PC-9 (cell line): ENCODE data around the gene PLPP3. TPM values are rescaled to one million over a fixed set of nuclear protein-coding genes. Genes with fewer than 3 reads are reported as not detected.

Source experiments
- BruUV-seq: library from RNA; stranded (reverse); fragments of 400-500 nt; replicated peaks from 2 replicates; lab custom pipeline; 2021; lab: Mats Ljungman, UMichigan
- CTCF ChIA-PET: fragments of 300-600 bp; sonication (Branson Sonifier 250); formaldehyde crosslinking; loops from one replicate; lab custom pipeline; 2022; ENCODE audit warnings: antibody characterized with exemption; lab: Charles Lee
- POLR2A ChIA-PET: fragments of 300-600 bp; sonication (Branson Sonifier 250); formaldehyde crosslinking; loops from one replicate; lab custom pipeline; 2022; ENCODE audit warnings: antibody characterized with exemption; ENCODE audit not compliant: unreplicated experiment; lab: Charles Lee
- DNase-seq, 2 experiments: peaks; one replicate each; pipeline versions ENCODE4 v3.0.0 to v3.0.0-alpha.2; 2015 to 2022; ENCODE audit warnings: mixed read lengths in 1 of 2
- H2AFZ ChIP-seq: fragments of 200-600 bp; sonication (generic); 2 replicates; pipeline ENCODE4 v1.8.1; 2017; ENCODE audit warnings: antibody characterized with exemption
- H3F3A ChIP-seq: fragments of 200-600 bp; sonication (generic); 2 replicates; pipeline ENCODE4 v1.8.1; 2017; ENCODE audit warnings: antibody characterized with exemption, mild to moderate bottlenecking, low read depth; ENCODE audit not compliant: insufficient read depth
- H3K27ac ChIP-seq: fragments of 200-600 bp; sonication (generic); 2 replicates; pipeline ENCODE4 v1.6.1; 2016; ENCODE audit warnings: mixed run types
- H3K27me3 ChIP-seq: fragments of 200-600 bp; sonication (generic); 2 replicates; pipeline ENCODE4 v1.6.1; 2016; ENCODE audit warnings: low read depth, mixed run types; ENCODE audit not compliant: insufficient read depth
- H3K36me3 ChIP-seq: fragments of 200-600 bp; sonication (generic); 2 replicates; pipeline ENCODE4 v1.6.1; 2016; ENCODE audit warnings: low read depth, mixed run types
- H3K4me1 ChIP-seq: fragments of 200-600 bp; sonication (generic); replicated peaks from 2 replicates; pipeline ENCODE4 v1.6.1; 2016; ENCODE audit warnings: mixed run types; ENCODE audit not compliant: insufficient read depth
- H3K4me2 ChIP-seq: fragments of 200-600 bp; sonication (generic); 2 replicates; pipeline ENCODE4 v1.6.1; 2017; ENCODE audit warnings: mixed run types
- H3K4me3 ChIP-seq: fragments of 200-600 bp; sonication (generic); 2 replicates; pipeline ENCODE4 v1.6.1; 2016; ENCODE audit warnings: mixed run types
- H3K79me2 ChIP-seq: fragments of 200-600 bp; sonication (generic); 2 replicates; pipeline ENCODE4 v1.6.1; 2017; ENCODE audit warnings: low read depth, mixed run types
- H3K9me2 ChIP-seq: fragments of 200-600 bp; sonication (generic); 2 replicates; pipeline ENCODE4 v1.8.1; 2017; ENCODE audit warnings: mild to moderate bottlenecking; ENCODE audit not compliant: insufficient read depth
- H3K9me3 ChIP-seq: fragments of 200-600 bp; sonication (generic); 2 replicates; pipeline ENCODE4 v1.8.1; 2016; ENCODE audit warnings: low read depth; ENCODE audit not compliant: insufficient read depth
- H4K20me1 ChIP-seq: fragments of 200-600 bp; sonication (generic); 2 replicates; pipeline ENCODE4 v1.8.1; 2017; ENCODE audit not compliant: insufficient read depth
- EZH2 ChIP-seq: fragments of 200-600 bp; sonication (generic); IDR thresholded peaks from 2 replicates; pipeline ENCODE4 v1.8.0; 2017; ENCODE audit warnings: antibody characterized with exemption, low read depth
- intact Hi-C: fragments of 100-400 bp; cut with micrococcal nuclease; formaldehyde crosslinking; loops from one replicate; pipeline ENCODE4 v1.10.0; 2022; ENCODE audit not compliant: unreplicated experiment
- total RNA-seq: library from RNA; stranded (reverse); gene quantifications from 2 replicates; pipeline ENCODE4 v1.2.3, GENCODE V29; 2021
- TF ChIP-seq, protein P1 (sequence below): fragments of 200-600 bp; sonication (generic); conservative IDR thresholded peaks from 2 replicates; pipeline ENCODE4 v1.6.1; 2017; ENCODE audit warnings: mixed run types, antibody characterized with exemption, mild to moderate bottlenecking, moderate library complexity

Gene PLPP3
- total RNA-seq, 1 experiment from 2014 or later: 22.4 TPM

DNA sequence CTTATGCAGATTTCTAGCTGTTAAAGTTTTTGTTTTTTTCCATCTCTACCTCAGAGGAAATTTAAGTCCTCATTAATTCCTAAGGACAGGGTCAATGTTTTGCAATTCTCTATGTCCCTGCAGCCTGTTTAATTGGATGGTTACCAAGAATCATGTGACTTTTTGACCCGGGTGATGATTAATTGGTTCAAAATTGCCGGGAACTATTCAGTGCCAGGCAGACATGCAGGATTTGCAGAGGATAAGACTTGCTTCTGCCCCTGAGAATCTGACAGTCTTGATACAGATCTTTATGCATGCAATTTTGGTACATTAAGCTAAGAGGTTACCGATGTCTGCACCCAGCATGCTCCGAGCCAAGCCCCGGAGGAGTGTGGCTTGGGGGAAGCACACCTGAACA is 87.9 kb downstream of the PLPP3 start:
- no peak overlapping the region for H3K4me2 ChIP-seq

DNA sequence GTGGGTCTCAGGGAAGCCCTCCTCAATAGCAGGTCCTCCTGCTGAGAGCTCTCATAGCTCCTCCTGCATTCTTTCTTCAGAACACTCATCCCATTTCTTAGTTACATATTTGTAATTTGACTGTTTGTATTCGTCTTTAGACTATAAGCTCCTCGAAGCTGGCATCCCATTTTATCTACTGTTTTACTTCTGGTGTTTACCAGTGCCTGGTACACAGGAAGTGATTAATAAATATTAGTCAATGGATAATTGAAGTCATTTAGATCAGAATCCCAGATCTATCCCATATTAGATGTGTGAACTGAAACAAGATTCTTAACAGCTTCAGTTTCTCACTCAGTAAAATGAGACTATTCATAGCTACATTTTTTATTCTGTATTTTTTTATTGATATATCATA is 88.7 kb downstream of the PLPP3 start:
- H3K27me3 ChIP-seq: no peaks in the 10 kb centered on the region
- no peak overlapping the region for H3K4me3 ChIP-seq
- no peak for DNase-seq
- no peaks in the 10 kb centered on the region for H3K9me3 ChIP-seq
- H3K27ac ChIP-seq: no peak overlapping the region
- H2AFZ ChIP-seq: no peak overlapping the region
- H3K36me3 ChIP-seq: peaks cover 16% of the 10 kb centered on the region; the same call in 1 of the 2 replicates
- H3F3A ChIP-seq: peaks cover 21% of the 10 kb centered on the region; the same call in 1 of the 2 replicates
- TF ChIP-seq, protein P1, sequence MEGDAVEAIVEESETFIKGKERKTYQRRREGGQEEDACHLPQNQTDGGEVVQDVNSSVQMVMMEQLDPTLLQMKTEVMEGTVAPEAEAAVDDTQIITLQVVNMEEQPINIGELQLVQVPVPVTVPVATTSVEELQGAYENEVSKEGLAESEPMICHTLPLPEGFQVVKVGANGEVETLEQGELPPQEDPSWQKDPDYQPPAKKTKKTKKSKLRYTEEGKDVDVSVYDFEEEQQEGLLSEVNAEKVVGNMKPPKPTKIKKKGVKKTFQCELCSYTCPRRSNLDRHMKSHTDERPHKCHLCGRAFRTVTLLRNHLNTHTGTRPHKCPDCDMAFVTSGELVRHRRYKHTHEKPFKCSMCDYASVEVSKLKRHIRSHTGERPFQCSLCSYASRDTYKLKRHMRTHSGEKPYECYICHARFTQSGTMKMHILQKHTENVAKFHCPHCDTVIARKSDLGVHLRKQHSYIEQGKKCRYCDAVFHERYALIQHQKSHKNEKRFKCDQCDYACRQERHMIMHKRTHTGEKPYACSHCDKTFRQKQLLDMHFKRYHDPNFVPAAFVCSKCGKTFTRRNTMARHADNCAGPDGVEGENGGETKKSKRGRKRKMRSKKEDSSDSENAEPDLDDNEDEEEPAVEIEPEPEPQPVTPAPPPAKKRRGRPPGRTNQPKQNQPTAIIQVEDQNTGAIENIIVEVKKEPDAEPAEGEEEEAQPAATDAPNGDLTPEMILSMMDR: no peak
- TF ChIP-seq EZH2: no peak
- CTCF ChIA-PET: no interaction called here
- H4K20me1 ChIP-seq: no peaks in the 10 kb centered on the region
- H3K4me2 ChIP-seq: no peak overlapping the region
- intact Hi-C loops: loop anchor here (10.0 kb wide), 1 partner anchor 1206 kb away; no protein-coding TSS in a partner anchor
- no peaks in the 10 kb centered on the region for H3K9me2 ChIP-seq
- H3K79me2 ChIP-seq: no peaks in the 10 kb centered on the region; the same call in 1 of the 2 replicates
- no TSS peak for BruUV-seq
- POLR2A ChIA-PET: interaction anchor here (0.7 kb wide), 1 partner anchor 956 kb away, joined by 3 read pairs; no protein-coding TSS in a partner anchor
- H3K4me1 ChIP-seq: 0 out of 2 replicates have a peak, but pooled peaks cover 12% of the 10 kb centered on the region

More for the DNA sequence above, 87.9 kb downstream of the PLPP3 start:
- intact Hi-C loops: loop anchor here (10.0 kb wide), 1 partner anchor 1207 kb away; no protein-coding TSS in a partner anchor
- Histone ChIP-seq H3K27me3 (no peaks in the 10 kb centered on the region), H3K36me3 (peaks cover 22% of the 10 kb centered on the region; the same call in 1 of the 2 replicates), H3K4me1 (0 out of 2 replicates have a peak, but pooled peaks cover 12% of the 10 kb centered on the region), H2AFZ (no peak overlapping the region), H4K20me1 (no peaks in the 10 kb centered on the region), H3K9me3 (no peaks in the 10 kb centered on the region), H3K9me2 (no peaks in the 10 kb centered on the region), H3K4me3 (no peak overlapping the region), H3K79me2 (no peaks in the 10 kb centered on the region; the same call in 1 of the 2 replicates), H3F3A (peaks cover 21% of the 10 kb centered on the region; the same call in 1 of the 2 replicates), H3K27ac (no peak overlapping the region)
- ChIA-PET CTCF (no interaction called here), POLR2A (interaction anchor here (0.7 kb wide), 1 partner anchor 1245 kb away, joined by 4 read pairs; no protein-coding TSS in a partner anchor)
- TF ChIP-seq, protein P1: no peak
- no peak for TF ChIP-seq EZH2
- BruUV-seq: no TSS peak
- DNase-seq: no peak

DNA sequence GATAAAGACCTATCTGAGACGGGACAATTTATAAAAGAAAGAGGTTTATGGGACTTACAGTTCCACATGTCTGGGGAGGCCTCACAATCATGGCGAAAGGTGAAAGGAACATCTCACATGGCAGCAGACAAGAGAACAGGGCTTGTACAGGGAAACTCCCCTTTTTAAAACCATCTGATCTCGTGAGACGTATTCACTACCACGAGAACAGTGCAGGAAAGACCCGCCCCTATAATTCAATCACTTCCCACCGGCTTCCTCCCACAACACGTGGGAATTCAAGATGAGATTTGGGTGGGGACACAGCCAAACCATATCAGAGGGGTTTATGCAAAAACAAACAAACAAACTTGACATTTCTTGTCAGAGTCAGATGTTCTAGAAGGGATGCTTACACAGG is 89.7 kb downstream of the PLPP3 start:
- no TSS peak for BruUV-seq
- intact Hi-C loops: loop anchor here (10.0 kb wide), 1 partner anchor 1205 kb away; no protein-coding TSS in a partner anchor
- no peak overlapping the region for H2AFZ ChIP-seq

More for the DNA sequence above, 89.7 kb downstream of the PLPP3 start:
- DNase-seq: no peak
- peaks cover 21% of the 10 kb centered on the region; the same call in 1 of the 2 replicates for H3F3A ChIP-seq
- no peak overlapping the region for H3K27ac ChIP-seq
- H3K9me3 ChIP-seq: no peaks in the 10 kb centered on the region
- H3K27me3 ChIP-seq: no peaks in the 10 kb centered on the region
- CTCF ChIA-PET: no interaction called here
- H3K9me2 ChIP-seq: no peaks in the 10 kb centered on the region
- H3K4me2 ChIP-seq: no peak overlapping the region
- H3K4me3 ChIP-seq: no peak overlapping the region
- 0 out of 2 replicates have a peak, but pooled peaks cover 12% of the 10 kb centered on the region for H3K4me1 ChIP-seq
- POLR2A ChIA-PET: interaction anchor here (0.7 kb wide), 1 partner anchor 89 kb away, joined by 3 read pairs; no protein-coding TSS in a partner anchor
- TF ChIP-seq, protein P1: no peak
- no peak for TF ChIP-seq EZH2
- no peaks in the 10 kb centered on the region for H4K20me1 ChIP-seq
- peaks cover 15% of the 10 kb centered on the region; the same call in 1 of the 2 replicates for H3K36me3 ChIP-seq
- H3K79me2 ChIP-seq: no peaks in the 10 kb centered on the region; the same call in 1 of the 2 replicates
